Effector CD8-positive, alpha-beta T cell (primary cell): ENCODE measurements around the gene GFRA1.

Experiments used
- DNase-seq: peaks from one replicate; lab custom pipeline; 2025; lab: John Stamatoyannopoulos, UW

The GFRA1 gene

DNA sequence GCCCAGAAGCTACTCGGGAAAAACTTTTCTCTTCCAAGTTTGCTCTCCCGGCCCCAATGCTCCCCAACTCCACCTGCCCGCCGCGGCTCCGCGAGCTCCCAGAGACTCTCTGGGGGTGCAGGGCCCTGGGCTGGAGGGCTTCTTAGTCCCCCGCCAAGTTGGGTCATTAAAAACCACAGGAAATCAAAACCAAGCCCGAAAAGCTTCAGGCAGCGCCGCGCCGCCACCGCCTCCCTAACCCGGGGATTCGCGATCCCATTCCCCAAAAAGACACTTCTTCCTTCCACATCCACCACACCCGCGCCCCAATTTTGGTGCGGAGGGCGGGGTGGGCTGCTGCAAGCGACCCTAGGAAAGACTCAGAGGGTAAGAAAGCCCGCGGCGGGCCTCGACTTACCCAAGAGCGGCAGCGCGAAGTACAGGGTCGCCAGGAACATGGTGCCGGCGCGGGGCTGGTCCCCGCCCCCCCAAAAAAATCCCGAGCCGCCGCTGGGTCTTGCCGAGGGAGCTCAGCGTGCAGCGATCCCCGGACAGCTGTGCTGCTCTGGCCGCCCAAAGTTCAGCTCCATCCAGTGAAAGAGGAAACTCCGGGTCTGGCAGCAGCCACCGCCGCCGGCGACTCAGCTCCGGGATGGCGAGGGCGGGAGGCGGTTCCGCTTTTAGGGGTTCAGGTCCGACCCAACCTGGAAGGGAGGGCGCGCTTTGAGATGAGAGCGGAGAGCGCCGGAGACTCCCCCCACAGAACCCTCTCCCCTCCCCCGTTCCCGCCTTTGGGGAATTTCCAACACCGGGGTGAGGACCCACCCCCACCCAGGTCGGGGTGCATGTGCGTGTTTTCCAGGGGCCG lies 1.2 kb downstream of the GFRA1 start:
- no peak for DNase-seq

- DNase-seq: no peak
Measured at GRCh38 chr10:116270771-116271592, 2.0 kb downstream of the GFRA1 start.

DNA sequence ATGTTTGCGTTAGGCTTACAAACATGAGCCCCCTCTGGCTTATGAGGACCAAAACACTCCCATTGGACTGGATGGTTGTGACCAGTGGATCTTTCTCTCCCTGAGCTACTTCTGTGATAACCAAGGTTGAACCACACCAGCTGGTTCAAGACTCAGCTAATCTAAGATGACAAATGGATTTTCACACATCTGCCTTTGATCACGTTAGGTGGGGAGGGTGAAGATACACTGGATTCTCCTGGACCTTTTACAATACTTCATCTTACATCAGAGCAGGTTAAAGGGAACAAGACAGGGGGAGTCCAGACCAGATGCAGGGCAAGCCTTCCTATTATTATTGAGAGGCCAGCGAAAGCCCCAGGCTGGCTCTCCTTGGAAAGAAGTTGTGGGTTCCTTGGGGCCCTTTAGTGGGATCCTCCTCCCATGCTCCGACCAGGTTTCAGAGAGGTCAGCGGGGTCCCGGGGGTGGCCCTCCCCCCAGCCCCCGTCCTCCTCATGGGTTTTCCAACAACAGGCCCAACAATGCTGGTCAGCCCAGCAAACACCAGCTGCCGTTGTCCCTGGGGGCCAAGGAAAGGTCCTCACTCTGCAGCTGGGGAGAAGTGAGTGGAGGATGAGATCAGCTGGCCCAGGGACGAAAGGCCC lies 2.8 kb downstream of the GFRA1 start:
- DNase-seq: no peak

DNA sequence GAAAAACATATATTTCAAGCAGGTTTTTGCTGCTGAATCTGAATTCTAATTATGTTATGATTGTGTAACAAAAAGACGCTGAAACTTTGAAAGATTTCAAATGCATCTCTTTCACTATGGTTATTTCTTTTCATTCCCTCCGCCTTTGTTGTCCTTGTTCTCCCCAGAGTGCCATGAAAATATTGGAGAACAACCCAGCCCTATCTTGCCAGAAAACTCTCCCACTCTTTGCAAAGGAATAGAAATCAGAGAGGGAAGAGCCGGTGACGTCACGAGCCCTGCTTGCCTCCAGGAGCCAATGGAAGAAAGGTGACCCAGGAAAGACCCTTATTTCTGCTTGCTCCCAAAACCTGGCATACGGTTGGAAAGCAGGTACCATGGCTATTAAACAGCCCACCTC lies 3.4 kb downstream of the GFRA1 start:
- no peak for DNase-seq

GRCh38 chr10:116268976-116269375 lies 4.0 kb downstream of the GFRA1 start:
- no peak for DNase-seq

DNA sequence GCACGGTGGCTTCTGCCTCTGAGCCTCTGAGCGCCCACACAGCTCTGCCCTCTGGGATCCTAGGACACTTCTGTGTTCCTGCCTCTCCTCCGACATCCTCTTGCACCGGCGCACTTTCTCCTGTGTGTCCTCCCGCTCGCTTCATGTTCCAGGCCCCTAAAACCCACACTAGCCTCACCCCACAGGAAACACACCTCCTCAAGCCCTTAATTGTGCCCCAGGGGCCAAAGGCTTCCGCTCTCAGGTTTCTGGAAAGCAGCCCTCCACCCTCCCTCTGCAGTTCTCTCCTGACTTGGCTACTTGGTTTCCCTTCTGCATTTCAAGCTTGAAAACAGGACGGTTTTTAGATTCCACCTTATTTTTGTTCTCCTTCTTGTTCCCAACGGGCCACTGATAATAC lies 7.3 kb downstream of the GFRA1 start:
- no peak for DNase-seq

GRCh38 chr10:116263870-116264655 lies 8.9 kb downstream of the GFRA1 start:
- no peak for DNase-seq

GRCh38 chr10:116262678-116263077 lies 10.3 kb downstream of the GFRA1 start:
- DNase-seq: no peak

GRCh38 chr10:116260599-116260998 lies 12.4 kb downstream of the GFRA1 start:
- DNase-seq: no peak

DNA sequence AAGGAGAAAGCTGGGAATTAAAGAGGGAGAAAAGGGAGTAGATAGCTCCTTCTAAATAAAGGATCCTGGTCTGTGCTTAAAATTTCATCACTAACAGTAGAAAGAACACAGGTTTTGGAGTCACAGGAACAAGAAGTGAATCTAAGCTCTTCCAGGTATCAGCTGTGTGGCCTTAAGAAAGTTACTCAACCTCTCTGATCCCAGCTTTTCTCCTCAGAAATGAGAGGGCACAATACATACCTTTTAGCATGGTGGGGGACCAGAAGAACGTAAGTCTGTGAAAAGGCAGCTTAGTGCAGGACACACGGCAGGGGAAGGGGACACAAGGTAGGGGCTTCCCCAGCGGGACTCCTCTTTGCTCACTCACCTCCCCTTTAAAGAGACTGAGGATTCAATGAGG lies 13.4 kb downstream of the GFRA1 start:
- DNase-seq: no peak

GRCh38 chr10:116257785-116258184 lies 15.2 kb downstream of the GFRA1 start:
- DNase-seq: no peak

DNA sequence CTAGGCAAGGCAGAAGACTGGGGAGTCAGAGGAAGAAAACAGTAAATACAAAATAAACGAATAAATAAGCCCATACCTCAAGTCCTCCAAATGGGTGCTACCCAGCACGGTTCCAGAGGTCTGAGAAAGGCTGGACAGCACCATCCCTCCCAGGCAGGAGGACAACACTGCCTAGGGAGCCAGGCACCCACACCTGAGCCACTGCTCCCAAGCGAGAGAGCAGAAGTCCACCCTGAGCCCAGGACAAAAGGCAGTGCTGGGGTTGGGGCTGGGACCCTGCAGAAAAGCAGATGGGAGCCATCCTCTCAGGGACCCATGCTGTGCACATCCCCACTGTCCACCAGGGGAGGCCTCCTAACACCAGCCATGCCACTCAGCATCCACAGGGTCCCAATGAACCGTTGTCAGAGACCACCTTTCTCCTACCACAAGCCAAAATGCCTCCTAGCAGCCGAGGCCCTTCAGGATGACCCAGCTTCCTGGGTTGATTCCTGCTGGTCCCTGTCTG lies 16.2 kb downstream of the GFRA1 start:
- DNase-seq: no peak

- DNase-seq: no peak
Measured at GRCh38 chr10:116255886-116256751, 16.9 kb downstream of the GFRA1 start.

DNA sequence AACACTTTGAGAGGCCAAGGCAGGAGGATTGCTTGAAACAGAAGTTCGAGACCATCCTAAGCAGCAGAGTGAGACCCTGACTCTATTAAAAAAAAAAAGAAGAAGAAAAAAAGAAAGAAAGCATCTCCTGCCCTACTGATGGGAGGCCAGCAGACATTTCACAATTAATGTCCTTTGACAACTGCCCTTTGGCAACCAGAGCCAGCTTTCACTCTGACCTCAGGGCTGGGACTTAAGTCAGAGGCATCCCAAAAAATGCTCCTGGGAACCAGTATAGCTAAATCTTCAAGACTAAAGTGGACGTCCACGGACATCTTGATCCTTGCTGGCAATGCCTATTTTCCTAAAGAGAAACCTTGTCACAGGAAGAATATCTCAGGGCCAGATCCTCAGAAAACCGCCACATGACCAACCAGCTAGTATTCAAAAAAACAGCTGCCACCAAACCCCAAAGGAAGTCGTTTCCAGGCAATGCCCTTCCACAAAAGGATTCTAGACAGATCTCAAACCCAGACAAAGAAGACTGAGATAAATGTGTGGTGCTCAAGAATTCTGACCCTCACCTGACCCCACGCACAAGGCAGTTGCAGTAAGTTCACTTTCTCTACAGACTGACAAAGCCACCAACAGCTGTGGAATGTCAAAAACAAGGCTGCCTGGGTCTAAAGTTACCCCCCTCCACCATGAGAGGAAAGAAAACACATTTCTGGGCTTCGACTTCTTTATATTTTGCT lies 18.4 kb downstream of the GFRA1 start:
- DNase-seq: no peak

GRCh38 chr10:116253716-116254115 lies 19.3 kb downstream of the GFRA1 start:
- no peak for DNase-seq

DNA sequence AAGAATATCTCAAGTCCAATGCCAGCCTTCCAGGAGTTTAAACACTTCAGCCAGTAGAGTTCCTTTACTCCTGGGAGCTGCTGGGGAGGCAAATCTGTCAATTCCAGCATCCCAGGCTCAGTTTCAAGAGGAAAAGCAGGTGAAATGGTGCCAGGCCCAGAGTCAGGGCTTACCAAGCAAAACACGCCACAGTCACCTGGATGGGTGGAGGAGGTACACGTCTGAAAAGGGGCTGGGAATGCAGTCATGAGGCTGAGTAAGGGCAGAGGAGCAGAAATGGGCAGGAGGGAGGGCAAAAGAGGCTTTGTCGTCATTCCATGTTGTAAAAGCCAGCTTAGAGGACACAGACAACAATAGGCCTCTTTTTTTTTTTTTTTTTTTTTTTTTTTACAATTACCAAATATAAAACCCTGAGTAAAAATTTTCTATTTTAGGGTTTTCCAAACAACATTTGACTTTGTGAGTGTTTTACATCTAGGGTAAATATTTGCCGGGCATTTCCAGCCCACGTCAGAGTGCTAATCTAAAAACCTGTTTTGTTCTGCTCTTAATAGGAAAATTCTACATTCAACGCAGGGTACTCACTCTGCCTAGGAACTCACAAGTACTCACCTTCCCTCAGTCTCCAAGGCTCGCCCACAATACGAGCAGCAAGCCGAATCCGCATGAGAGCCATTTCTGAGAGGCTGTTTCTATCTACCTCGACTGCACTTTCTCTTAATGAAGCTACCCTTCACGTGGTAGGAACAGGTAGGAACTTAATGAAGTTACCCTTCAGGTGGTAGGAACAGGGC lies 21.2 kb downstream of the GFRA1 start:
- no peak for DNase-seq

DNA sequence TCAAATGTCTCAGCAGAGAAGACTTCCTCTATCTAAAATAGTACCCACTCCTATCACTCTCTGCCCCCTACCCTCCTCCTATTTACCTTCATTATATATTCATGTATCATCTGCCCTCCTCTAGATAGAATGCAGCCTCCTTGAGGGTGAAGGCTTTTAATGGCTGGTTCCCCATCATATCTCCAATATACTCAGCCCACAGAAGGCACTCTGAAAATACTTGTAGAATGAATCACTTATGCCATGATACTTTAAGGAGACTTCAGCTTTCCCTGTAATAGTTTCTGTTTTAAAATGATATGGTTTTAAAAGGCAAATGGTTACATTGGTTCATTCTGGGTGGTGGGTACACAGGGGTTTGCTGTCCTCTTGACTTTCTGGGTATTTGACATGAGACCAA lies 25.3 kb downstream of the GFRA1 start:
- DNase-seq: no peak

DNA sequence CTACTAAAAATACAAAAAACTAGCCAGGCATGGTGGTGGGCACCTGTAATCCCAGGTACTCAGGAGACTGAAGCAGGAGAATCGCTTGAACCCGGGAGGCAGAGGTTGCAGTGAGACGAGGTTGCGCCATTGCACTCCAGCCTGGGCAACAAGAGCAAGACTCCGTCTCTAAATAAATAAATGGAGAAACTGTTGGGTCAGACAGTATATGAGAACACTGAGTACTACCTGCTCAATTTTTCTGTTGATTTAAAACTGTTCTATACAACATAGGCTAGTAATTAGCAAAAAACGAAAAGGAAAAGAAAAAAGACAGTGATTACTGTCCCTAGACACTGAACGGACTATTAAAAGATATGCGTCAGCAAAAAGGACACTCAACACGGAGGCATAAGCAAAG lies 26.7 kb downstream of the GFRA1 start:
- no peak for DNase-seq

GRCh38 chr10:116245156-116245555 lies 27.9 kb downstream of the GFRA1 start:
- no peak for DNase-seq
